Keratinocyte (primary cell): Measurements from ENCODE around the gene KCNE4. TPM values are rescaled to one million over a fixed set of nuclear protein-coding genes. Genes with fewer than 3 reads are reported as not detected.

Source experiments
- DNase-seq: peaks from one replicate; pipeline ENCODE4 v3.0.0-alpha.2; 2011; ENCODE audit warnings: low read depth, missing footprints, low spot score
- FAIRE-seq: peaks from 2 replicates; lab custom pipeline; 2011; peaks lifted over from hg19 to GRCh38; lab: Jason Lieb, UNC
- H2AFZ ChIP-seq: 2 replicates; pipeline ENCODE4 v1.6.0; 2012; ENCODE audit warnings: low read length, control low read depth, inconsistent platforms; ENCODE audit not compliant: control insufficient read depth
- H3K27ac ChIP-seq: 2 replicates; pipeline ENCODE4 v1.5.1; 2011; ENCODE audit warnings: low read length; ENCODE audit not compliant: control insufficient read depth, insufficient read depth
- H3K27me3 ChIP-seq: 3 replicates; pipeline ENCODE4 v1.6.0; 2011; ENCODE audit warnings: low read length; ENCODE audit not compliant: control insufficient read depth, insufficient read depth; ENCODE audit errors: extremely low read depth
- H3K36me3 ChIP-seq, 2 experiments: 2 replicates in 1 of 2; 3 replicates in 1 of 2; pipeline ENCODE4 v1.5.1; 2011; ENCODE audit warnings: low read length in 2 of 2, mild to moderate bottlenecking in 1 of 2; ENCODE audit not compliant: control insufficient read depth in 2 of 2, insufficient read depth in 2 of 2; ENCODE audit errors: extremely low read depth in 1 of 2
- H3K4me1 ChIP-seq: 3 replicates; pipeline ENCODE4 v1.5.1; 2011; ENCODE audit warnings: low read length; ENCODE audit not compliant: control insufficient read depth, insufficient read depth; ENCODE audit errors: extremely low read depth
- H3K4me2 ChIP-seq: 3 replicates; pipeline ENCODE4 v1.6.0; 2011; ENCODE audit warnings: low read depth, low read length; ENCODE audit not compliant: control insufficient read depth, insufficient read depth; ENCODE audit errors: extremely low read depth
- H3K4me3 ChIP-seq, 3 experiments: fragments of 200-600 bp in 1 of 3; sonication (generic) in 1 of 3; 2 replicates in 2 of 3; 3 replicates in 1 of 3; pipeline ENCODE4 v1.5.1; 2011 to 2016; ENCODE audit warnings: low read length in 3 of 3, mild to moderate bottlenecking in 3 of 3, control low read depth in 2 of 3, inconsistent platforms in 1 of 3, low read depth in 1 of 3, mixed read lengths in 1 of 3, mixed run types in 1 of 3, moderate library complexity in 1 of 3; ENCODE audit not compliant: control insufficient read depth in 2 of 3, insufficient read depth in 2 of 3; ENCODE audit errors: extremely low read depth in 1 of 3
- H3K79me2 ChIP-seq: 2 replicates; pipeline ENCODE4 v1.6.0; 2012; ENCODE audit warnings: low read length; ENCODE audit not compliant: control insufficient read depth, insufficient read depth
- H3K9ac ChIP-seq: 3 replicates; pipeline ENCODE4 v1.6.0; 2011; ENCODE audit warnings: low read length; ENCODE audit not compliant: control insufficient read depth, insufficient read depth; ENCODE audit errors: extremely low read depth
- H3K9me1 ChIP-seq: 3 replicates; pipeline ENCODE4 v1.6.0; 2011; ENCODE audit warnings: low read length; ENCODE audit not compliant: control insufficient read depth, insufficient read depth; ENCODE audit errors: extremely low read depth
- H3K9me3 ChIP-seq: 2 replicates; pipeline ENCODE4 v1.5.1; 2012; ENCODE audit warnings: low read depth, low read length; ENCODE audit not compliant: control insufficient read depth
- H4K20me1 ChIP-seq: 3 replicates; pipeline ENCODE4 v1.6.0; 2011; ENCODE audit warnings: low read length; ENCODE audit not compliant: control insufficient read depth, insufficient read depth; ENCODE audit errors: extremely low read depth
- CTCF ChIP-seq, 3 experiments: IDR thresholded peaks in 1 of 3; conservative IDR thresholded peaks in 1 of 3; optimal IDR thresholded peaks in 1 of 3; 2 replicates in 2 of 3; 3 replicates in 1 of 3; pipeline versions ENCODE3 to v1.5.1; 2011; ENCODE audit warnings: low read length in 3 of 3, mild to moderate bottlenecking in 3 of 3, moderate library complexity in 2 of 3, control low read depth in 1 of 3, inconsistent platforms in 1 of 3; ENCODE audit not compliant: insufficient read depth in 2 of 3; ENCODE audit errors: extremely low read depth in 1 of 3
- EZH2 ChIP-seq: IDR thresholded peaks from one replicate; pipeline ENCODE4 v1.6.1; 2012; ENCODE audit warnings: inconsistent platforms, mild to moderate bottlenecking, low read length, moderate library complexity
- dilution Hi-C: fragments of 300-500 bp; cut with MboI; formaldehyde crosslinking; loops from one replicate; pipeline ENCODE4 v1.7.0; 2020; ENCODE audit warnings: low sequenced_read_pairs; ENCODE audit not compliant: extremely low pct_ligation_motif_present
- polyA plus RNA-seq, 5 experiments: library from polyadenylated mRNA; depleted of rRNA in 3 of 5; stranded (reverse) in 3 of 5; stranded (forward) in 1 of 5; unstranded in 1 of 5; fragments of >200 nt; gene quantifications; 1 replicate in 1 of 5; 2 replicates in 3 of 5; 3 replicates in 1 of 5; pipeline versions ENCODE4 v1.2.1 to v1.2.3, GENCODE V29; 2011 to 2012; ENCODE audit warnings: missing spikeins in 2 of 5, low read depth in 1 of 5, low replicate concordance in 1 of 5

The KCNE4 gene
- polyA plus RNA-seq, 1 donor (not counting 4 experiments of a cell fraction or from before 2014, with no cell fraction given), result 0.13 TPM

- Histone ChIP-seq H3K4me1 (no peaks in the 10 kb centered on the region), H3K4me3 (no peak overlapping the region), H3K36me3 (no peaks in the 10 kb centered on the region), H3K27me3 (no peaks in the 10 kb centered on the region), H3K79me2 (no peaks in the 10 kb centered on the region), H2AFZ (no peak overlapping the region), H3K9ac (no peak overlapping the region), H3K27ac (no peak overlapping the region), H3K4me2 (no peak overlapping the region), H4K20me1 (no peaks in the 10 kb centered on the region), H3K9me1 (no peaks in the 10 kb centered on the region), H3K9me3 (peaks cover 6% of the 10 kb centered on the region)
- DNase-seq, result no peak
- TF ChIP-seq CTCF (optimal IDR thresholded peaks at IDR 0.05 in 1 of 3, IDR thresholded peaks at IDR 0.05 in 1 of 3, conservative IDR thresholded peaks at IDR 0.05 in 1 of 3; ENCODE audit: extremely low read depth in 1 of 3, insufficient read depth in 2 of 3, low read length in 3 of 3) (no peak), EZH2 (no peak)
- peak; percentile 88 for FAIRE-seq
- dilution Hi-C loops, result no loop called here
Observed at GRCh38 chr2:223027442-223027841, 24.5 kb upstream of the KCNE4 start.

GRCh38 chr2:223029287-223029686 is 22.7 kb upstream of the KCNE4 start:
- Histone ChIP-seq H3K4me2 (no peak overlapping the region), H4K20me1 (no peaks in the 10 kb centered on the region), H3K4me1 (no peaks in the 10 kb centered on the region), H3K9ac (no peak overlapping the region), H3K27ac (no peak overlapping the region), H3K4me3 (no peak overlapping the region), H3K36me3 (no peaks in the 10 kb centered on the region), H3K27me3 (no peaks in the 10 kb centered on the region), H3K9me1 (no peaks in the 10 kb centered on the region), H2AFZ (no peak overlapping the region), H3K79me2 (no peaks in the 10 kb centered on the region), H3K9me3 (peaks cover 9% of the 10 kb centered on the region)
- DNase-seq (no peak), FAIRE-seq (peak; percentile 74)
- dilution Hi-C loops, result no loop called here
- TF ChIP-seq CTCF (optimal IDR thresholded peaks at IDR 0.05 in 1 of 3, IDR thresholded peaks at IDR 0.05 in 1 of 3, conservative IDR thresholded peaks at IDR 0.05 in 1 of 3; ENCODE audit: extremely low read depth in 1 of 3, insufficient read depth in 2 of 3, low read length in 3 of 3) (no peak), EZH2 (no peak)
